Memory B cell (primary cell): ENCODE data around the gene OSBPL10.

Experiments used
- ATAC-seq: fragments of 150-1000 bp; cut with Tn5 transposase; 2 replicates; pipeline ENCODE4 v1.10.0; 2021; ENCODE audit warnings: low read depth, mild to moderate bottlenecking, moderate library complexity
- DNase-seq, 2 donors: peaks; one replicate each; pipeline ENCODE4 v3.0.0; 2022; ENCODE audit warnings: low spot score in 2 of 2
- H3K27ac Mint-ChIP-seq: one replicate; pipeline ENCODE4 v1.8.0; 2022; ENCODE audit warnings: mild to moderate bottlenecking, moderate library complexity, mixed read lengths
- H3K27me3 Mint-ChIP-seq: one replicate; pipeline ENCODE4 v1.8.0; 2022; ENCODE audit warnings: mixed read lengths
- H3K36me3 Mint-ChIP-seq: one replicate; pipeline ENCODE4 v1.8.0; 2022; ENCODE audit warnings: mild to moderate bottlenecking, mixed read lengths
- H3K4me1 Mint-ChIP-seq: one replicate; pipeline ENCODE4 v1.8.0; 2022; ENCODE audit warnings: mixed read lengths
- H3K4me3 Mint-ChIP-seq: one replicate; pipeline ENCODE4 v1.8.0; 2022; ENCODE audit warnings: mild to moderate bottlenecking, moderate library complexity, mixed read lengths
- H3K9me3 Mint-ChIP-seq: one replicate; pipeline ENCODE4 v1.8.0; 2022; ENCODE audit warnings: mixed read lengths

OSBPL10 gene

GRCh38 chr3:31770822-31771326 lies 210.2 kb downstream of the OSBPL10 start:
- peaks cover 20% of the 10 kb centered on the region for H3K36me3 Mint-ChIP-seq
- no peaks in the 10 kb centered on the region for H3K9me3 Mint-ChIP-seq
- peaks cover 45% of the 10 kb centered on the region for H3K4me1 Mint-ChIP-seq
- ATAC-seq, result no peak
- DNase-seq, result no peak
- H3K4me3 Mint-ChIP-seq, result no peak overlapping the region
- peak overlapping the region; percentile 15 for H3K27ac Mint-ChIP-seq
- H3K27me3 Mint-ChIP-seq, result no peaks in the 10 kb centered on the region

GRCh38 chr3:31768479-31769125 lies 212.5 kb downstream of the OSBPL10 start:
- Mint-ChIP-seq H3K4me3 (no peak overlapping the region), H3K27ac (peak overlapping the region; percentile 95), H3K9me3 (no peaks in the 10 kb centered on the region), H3K4me1 (peaks cover 48% of the 10 kb centered on the region), H3K27me3 (no peaks in the 10 kb centered on the region), H3K36me3 (peaks cover 19% of the 10 kb centered on the region)
- DNase-seq (no peak), ATAC-seq (no peak)

DNA sequence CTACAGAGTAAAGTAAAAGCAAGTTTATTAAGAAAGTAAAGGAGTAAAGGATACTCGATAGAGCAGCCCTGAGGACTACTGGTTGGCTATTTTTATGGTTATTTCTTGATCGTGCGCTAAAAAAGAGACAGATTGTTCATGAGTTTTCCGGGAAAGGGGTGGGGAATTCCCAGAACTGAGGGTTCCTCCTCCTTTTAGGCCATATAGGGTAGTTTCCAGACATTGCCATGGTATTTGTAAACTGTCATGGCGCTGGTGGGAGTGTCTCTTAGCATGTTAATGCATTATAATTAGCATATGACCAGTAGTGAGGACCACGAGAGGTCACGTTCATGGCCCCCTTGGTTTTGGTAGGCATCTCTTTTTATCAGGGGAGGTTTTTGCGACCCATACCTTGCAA lies 213.1 kb downstream of the OSBPL10 start:
- Mint-ChIP-seq H3K4me1 (peaks cover 43% of the 10 kb centered on the region), H3K36me3 (peaks cover 16% of the 10 kb centered on the region), H3K27me3 (no peaks in the 10 kb centered on the region), H3K27ac (peak overlapping the region; percentile 95), H3K4me3 (no peak overlapping the region), H3K9me3 (no peaks in the 10 kb centered on the region)
- DNase-seq (no peak), ATAC-seq (peak; percentile 53)

DNA sequence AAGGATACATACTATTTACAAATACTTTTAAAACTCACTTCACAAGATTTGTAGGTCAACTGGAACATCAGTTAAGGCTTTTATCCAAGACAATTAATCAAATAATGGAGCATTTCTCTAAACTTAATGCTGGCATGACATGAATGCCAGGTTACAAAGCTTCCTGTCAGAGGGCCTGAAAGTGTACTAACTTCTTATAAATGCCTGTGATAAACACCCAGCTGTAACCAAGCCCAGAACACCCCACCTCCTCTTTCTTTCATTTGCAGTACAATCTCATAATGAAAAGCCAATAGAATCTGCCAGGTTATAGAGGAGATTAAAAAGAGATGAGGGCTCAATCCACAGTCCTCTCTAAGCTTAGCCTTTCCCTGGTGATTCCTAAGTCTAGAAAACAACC lies 214.4 kb downstream of the OSBPL10 start:
- H3K4me1 Mint-ChIP-seq, result peaks cover 48% of the 10 kb centered on the region
- H3K27ac Mint-ChIP-seq, result peak overlapping the region; percentile 95
- ATAC-seq (no peak), DNase-seq (no peak)
- H3K4me3 Mint-ChIP-seq, result no peak overlapping the region
- H3K36me3 Mint-ChIP-seq, result peaks cover 18% of the 10 kb centered on the region
- H3K9me3 Mint-ChIP-seq, result no peaks in the 10 kb centered on the region
- H3K27me3 Mint-ChIP-seq, result no peaks in the 10 kb centered on the region

- Mint-ChIP-seq H3K4me3 (no peak overlapping the region), H3K27me3 (no peaks in the 10 kb centered on the region), H3K36me3 (peaks cover 18% of the 10 kb centered on the region), H3K9me3 (no peaks in the 10 kb centered on the region), H3K4me1 (peaks cover 47% of the 10 kb centered on the region), H3K27ac (peak overlapping the region; percentile 95)
- ATAC-seq, result no peak
- DNase-seq, result no peak
Observed at GRCh38 chr3:31765871-31766270, 215.2 kb downstream of the OSBPL10 start.

GRCh38 chr3:31763731-31764130 lies 217.3 kb downstream of the OSBPL10 start:
- Mint-ChIP-seq H3K4me1 (peaks cover 50% of the 10 kb centered on the region), H3K9me3 (no peaks in the 10 kb centered on the region), H3K27ac (peak overlapping the region; percentile 95), H3K27me3 (no peaks in the 10 kb centered on the region), H3K36me3 (peaks cover 19% of the 10 kb centered on the region), H3K4me3 (no peak overlapping the region)
- ATAC-seq, result no peak
- no peak for DNase-seq

- no peak for ATAC-seq
- no peaks in the 10 kb centered on the region for H3K9me3 Mint-ChIP-seq
- H3K4me3 Mint-ChIP-seq, result no peak overlapping the region
- H3K36me3 Mint-ChIP-seq, result peaks cover 24% of the 10 kb centered on the region
- peak overlapping the region; percentile 55 for H3K27ac Mint-ChIP-seq
- no peaks in the 10 kb centered on the region for H3K27me3 Mint-ChIP-seq
- H3K4me1 Mint-ChIP-seq, result peaks cover 53% of the 10 kb centered on the region
- no peak for DNase-seq
Observed at GRCh38 chr3:31762888-31763351, 218.1 kb downstream of the OSBPL10 start.

DNA sequence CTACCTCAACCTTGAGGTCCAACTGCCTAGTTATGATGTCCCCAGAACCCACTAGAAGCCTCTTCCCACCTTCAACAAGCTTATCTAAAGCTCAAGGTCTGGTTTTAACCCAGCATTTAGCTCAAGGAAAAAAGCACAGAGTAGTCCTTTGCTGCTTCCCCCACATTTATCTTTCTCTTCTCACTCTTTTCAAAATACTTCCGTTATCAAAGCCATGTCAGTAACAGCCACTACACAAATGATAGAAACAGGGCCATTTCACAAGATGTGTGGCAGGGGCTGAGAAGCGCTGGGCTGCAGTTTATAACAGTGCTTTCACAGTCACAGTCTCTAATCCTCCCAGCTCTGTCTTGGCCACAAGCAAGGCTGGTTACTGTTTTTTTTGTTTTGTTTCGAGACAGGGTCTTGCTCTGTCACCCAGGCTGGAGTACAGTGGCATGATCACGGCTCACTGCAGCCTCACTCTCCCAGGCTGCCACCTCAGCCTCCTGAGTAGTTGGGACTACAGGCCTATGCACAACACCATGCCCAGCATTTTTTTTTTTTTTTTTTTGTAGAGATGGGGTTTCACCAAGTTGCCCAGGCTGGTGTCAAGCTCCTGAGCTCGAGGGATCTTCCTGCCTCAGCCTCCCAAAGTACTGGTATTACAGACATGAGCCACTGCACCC lies 218.8 kb downstream of the OSBPL10 start:
- DNase-seq (no peak), ATAC-seq (no peak)
- no peaks in the 10 kb centered on the region for H3K9me3 Mint-ChIP-seq
- H3K27me3 Mint-ChIP-seq, result no peaks in the 10 kb centered on the region
- H3K36me3 Mint-ChIP-seq, result peaks cover 18% of the 10 kb centered on the region
- no peak overlapping the region for H3K4me3 Mint-ChIP-seq
- H3K4me1 Mint-ChIP-seq, result peaks cover 53% of the 10 kb centered on the region
- peak overlapping the region; percentile 86 for H3K27ac Mint-ChIP-seq

GRCh38 chr3:31760654-31761053 lies 220.4 kb downstream of the OSBPL10 start:
- H3K27me3 Mint-ChIP-seq, result no peaks in the 10 kb centered on the region

DNA sequence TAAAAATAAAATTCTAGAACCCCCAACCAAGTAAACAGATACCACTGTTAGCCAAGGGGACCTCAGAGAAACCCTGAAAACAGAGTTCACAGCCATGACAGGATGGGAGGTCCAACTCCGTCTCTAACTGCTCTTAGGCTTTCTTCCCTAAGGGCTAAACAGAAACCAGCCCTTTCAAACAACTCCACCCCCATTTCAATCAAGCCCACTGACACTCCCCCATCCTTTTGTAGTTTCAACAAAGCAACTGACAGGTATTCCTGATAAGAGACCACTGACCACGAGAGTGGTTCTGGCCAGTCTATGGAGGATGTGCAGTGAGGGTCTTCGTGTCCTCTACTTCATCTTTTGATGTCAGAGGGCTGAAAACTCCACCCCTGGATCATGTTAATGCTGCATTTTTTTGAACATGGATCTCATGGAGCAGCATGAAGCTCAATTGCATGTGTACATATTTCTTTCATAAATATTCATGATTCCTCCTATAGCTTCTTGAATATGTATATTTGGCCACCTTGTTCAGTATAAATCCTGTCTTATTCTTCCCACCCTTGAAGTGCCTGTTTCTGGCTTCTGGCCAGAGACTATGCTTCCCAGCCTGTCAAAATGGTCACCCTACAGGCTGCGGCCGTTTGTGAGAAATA lies 222.6 kb downstream of the OSBPL10 start:
- Mint-ChIP-seq H3K36me3 (peaks cover 30% of the 10 kb centered on the region), H3K27ac (peak overlapping the region; percentile 88), H3K27me3 (no peaks in the 10 kb centered on the region), H3K4me1 (peaks cover 64% of the 10 kb centered on the region), H3K9me3 (no peaks in the 10 kb centered on the region), H3K4me3 (peak overlapping the region; percentile 3)
- no peak for DNase-seq
- ATAC-seq, result no peak

More at GRCh38 chr3:31760654-31761053, 220.4 kb downstream of the OSBPL10 start:
- no peaks in the 10 kb centered on the region for H3K9me3 Mint-ChIP-seq
- peaks cover 62% of the 10 kb centered on the region for H3K4me1 Mint-ChIP-seq
- DNase-seq (no peak), ATAC-seq (no peak)
- H3K36me3 Mint-ChIP-seq, result peaks cover 20% of the 10 kb centered on the region
- H3K4me3 Mint-ChIP-seq, result no peak overlapping the region
- no peak overlapping the region for H3K27ac Mint-ChIP-seq

- peak overlapping the region; percentile 88 for H3K27ac Mint-ChIP-seq
- H3K4me1 Mint-ChIP-seq, result peaks cover 61% of the 10 kb centered on the region
- peaks cover 35% of the 10 kb centered on the region for H3K36me3 Mint-ChIP-seq
- H3K4me3 Mint-ChIP-seq, result peak overlapping the region; percentile 18
- no peaks in the 10 kb centered on the region for H3K27me3 Mint-ChIP-seq
- ATAC-seq (peak; percentile 74), DNase-seq (no peak)
- no peaks in the 10 kb centered on the region for H3K9me3 Mint-ChIP-seq
Observed at GRCh38 chr3:31755926-31756658, 225.0 kb downstream of the OSBPL10 start.

GRCh38 chr3:31754575-31755278 lies 226.3 kb downstream of the OSBPL10 start:
- Mint-ChIP-seq H3K27me3 (no peaks in the 10 kb centered on the region), H3K4me1 (peaks cover 57% of the 10 kb centered on the region), H3K36me3 (peaks cover 37% of the 10 kb centered on the region), H3K9me3 (no peaks in the 10 kb centered on the region), H3K4me3 (no peak overlapping the region), H3K27ac (peak overlapping the region; percentile 88)
- no peak for ATAC-seq
- DNase-seq, result no peak

- H3K4me3 Mint-ChIP-seq, result no peak overlapping the region
- H3K9me3 Mint-ChIP-seq, result no peaks in the 10 kb centered on the region
- H3K4me1 Mint-ChIP-seq, result peaks cover 46% of the 10 kb centered on the region
- H3K27me3 Mint-ChIP-seq, result no peaks in the 10 kb centered on the region
- peak overlapping the region; percentile 88 for H3K27ac Mint-ChIP-seq
- H3K36me3 Mint-ChIP-seq, result peaks cover 32% of the 10 kb centered on the region
- ATAC-seq (no peak), DNase-seq (no peak)
Observed at GRCh38 chr3:31753050-31753425, 228.0 kb downstream of the OSBPL10 start.
